Common myeloid progenitor, CD34-positive (primary cell): Measurements from ENCODE around the gene KRR1.

Experiments
- CTCF ChIA-PET: fragments of 350-600 bp; sonication (Branson Sonifier 250); formaldehyde crosslinking; loops from one replicate; lab custom pipeline; 2021; ENCODE audit warnings: antibody characterized with exemption; lab: Charles Lee
- POLR2A ChIA-PET: fragments of 350-600 bp; sonication (Branson Sonifier 250); formaldehyde crosslinking; loops from one replicate; lab custom pipeline; 2021; ENCODE audit warnings: antibody characterized with exemption; lab: Charles Lee
- DNase-seq, 3 donors: peaks; one replicate each; pipeline versions ENCODE4 v3.0.0 to v3.0.0-alpha.2; 2013
- H3K27ac ChIP-seq, 2 experiments: 1 replicate in 1 of 2; 2 replicates in 1 of 2; pipeline ENCODE4 v1.7.0; 2013; ENCODE audit warnings: inconsistent platforms in 2 of 2, low read length in 2 of 2, mild to moderate bottlenecking in 2 of 2, low read depth in 1 of 2, moderate library complexity in 1 of 2; ENCODE audit not compliant: severe bottlenecking in 2 of 2, insufficient read depth in 1 of 2, poor library complexity in 1 of 2
- H3K27me3 ChIP-seq, 5 experiments: replicated peaks in 2 of 5; 1 replicate in 3 of 5; 2 replicates in 2 of 5; pipeline versions ENCODE4 v1.6.1 to v1.7.0; 2013; ENCODE audit warnings: low read length in 4 of 5, mild to moderate bottlenecking in 2 of 5, moderate library complexity in 2 of 5, inconsistent platforms in 1 of 5; ENCODE audit not compliant: insufficient read depth in 5 of 5, control insufficient read depth in 4 of 5
- H3K36me3 ChIP-seq, 4 experiments: 1 replicate in 2 of 4; 2 replicates in 2 of 4; pipeline versions ENCODE4 v1.6.1 to v1.7.0; 2013; ENCODE audit warnings: low read length in 3 of 4, control low read depth in 1 of 4, mild to moderate bottlenecking in 1 of 4; ENCODE audit not compliant: control insufficient read depth in 4 of 4, insufficient read depth in 4 of 4
- H3K4me1 ChIP-seq, 4 experiments: 1 replicate in 3 of 4; 2 replicates in 1 of 4; pipeline versions ENCODE4 v1.6.1 to v1.7.1; 2013; ENCODE audit warnings: low read length in 3 of 4, mild to moderate bottlenecking in 3 of 4, control low read depth in 1 of 4, inconsistent platforms in 1 of 4, moderate library complexity in 1 of 4; ENCODE audit not compliant: control insufficient read depth in 4 of 4, insufficient read depth in 4 of 4; ENCODE audit errors: control extremely low read depth in 1 of 4
- H3K4me3 ChIP-seq, 7 experiments: 1 replicate in 4 of 7; 2 replicates in 3 of 7; pipeline versions ENCODE4 v1.5.1 to v1.7.0; 2013; ENCODE audit warnings: mild to moderate bottlenecking in 7 of 7, low read length in 6 of 7, moderate library complexity in 6 of 7, inconsistent platforms in 2 of 7, low read depth in 2 of 7, control low read depth in 1 of 7; ENCODE audit not compliant: insufficient read depth in 4 of 7, control insufficient read depth in 1 of 7; ENCODE audit errors: extremely low read depth in 1 of 7
- H3K9me3 ChIP-seq, 5 experiments: 1 replicate in 4 of 5; 2 replicates in 1 of 5; pipeline versions ENCODE4 v1.6.1 to v1.7.1; 2013; ENCODE audit warnings: low read length in 4 of 5, mild to moderate bottlenecking in 2 of 5, inconsistent platforms in 1 of 5, low read depth in 1 of 5, moderate library complexity in 1 of 5; ENCODE audit not compliant: control insufficient read depth in 4 of 5, insufficient read depth in 2 of 5; ENCODE audit errors: control extremely low read depth in 1 of 5
- WGBS: methylation state at CpG from one replicate; pipeline ENCODE4 v1.1.5; 2013; ENCODE audit not compliant: insufficient coverage; 5-methylcytosine and 5-hydroxymethylcytosine counted together

KRR1 gene

GRCh38 chr12:75542942-75543341, 31.5 kb upstream of the KRR1 start:
- no peaks in the 10 kb centered on the region for H3K4me1 ChIP-seq
- H3K9me3 ChIP-seq: no peaks in the 10 kb centered on the region
- peaks cover 0 to 9% (median 0%) of the 10 kb centered on the region in 5 experiments for H3K27me3 ChIP-seq
- no peak overlapping the region for H3K4me3 ChIP-seq
- ChIA-PET CTCF (interaction anchor here (0.6 to 1.6 kb wide), 2 partner anchors 11 to 16 kb away, joined by 3 to 4 read pairs; no protein-coding TSS in a partner anchor), POLR2A (interaction anchor here (0.7 kb wide), 1 partner anchor 28 kb away, joined by 4 read pairs; no protein-coding TSS in a partner anchor)
- no CpG with 5 or more reads among the region's 1 CpG for WGBS
- no peak overlapping the region for H3K27ac ChIP-seq
- H3K36me3 ChIP-seq: no peaks in the 10 kb centered on the region
- DNase-seq: no peak

- Histone ChIP-seq H3K9me3 (no peaks in the 10 kb centered on the region), H3K27ac (no peak overlapping the region), H3K36me3 (no peaks in the 10 kb centered on the region), H3K4me1 (no peaks in the 10 kb centered on the region), H3K27me3 (peaks cover 0 to 3% (median 0%) of the 10 kb centered on the region in 5 experiments), H3K4me3 (no peak overlapping the region)
- CTCF ChIA-PET: no interaction called here
- no CpG with 5 or more reads among the region's 2 CpGs for WGBS
- no peak for DNase-seq
- POLR2A ChIA-PET: interaction anchor here (0.6 kb wide), 1 partner anchor 806 kb away, joined by 3 read pairs; no protein-coding TSS in a partner anchor
These were observed 28.5 kb upstream of the KRR1 start for GRCh38 chr12:75539889-75540288.

- no peak for DNase-seq
- no CpG with 5 or more reads among the region's 2 CpGs for WGBS
- H3K4me1 ChIP-seq: no peaks in the 10 kb centered on the region
- no peak overlapping the region for H3K27ac ChIP-seq
- POLR2A ChIA-PET: no interaction called here
- CTCF ChIA-PET: no interaction called here
- H3K4me3 ChIP-seq: no peak overlapping the region
- H3K27me3 ChIP-seq: peaks cover 0 to 3% (median 0%) of the 10 kb centered on the region in 5 experiments
- H3K36me3 ChIP-seq: no peaks in the 10 kb centered on the region
- H3K9me3 ChIP-seq: no peaks in the 10 kb centered on the region
These were observed 21.8 kb upstream of the KRR1 start for GRCh38 chr12:75533239-75533638.

- Histone ChIP-seq H3K27ac (no peak overlapping the region), H3K27me3 (peaks cover 0 to 3% (median 0%) of the 10 kb centered on the region in 5 experiments), H3K4me1 (no peaks in the 10 kb centered on the region), H3K9me3 (no peaks in the 10 kb centered on the region), H3K36me3 (no peaks in the 10 kb centered on the region), H3K4me3 (no peak overlapping the region)
- CTCF ChIA-PET: no interaction called here
- WGBS: no CpG with 5 or more reads among the region's 1 CpG
- no peak for DNase-seq
- POLR2A ChIA-PET: no interaction called here
These were observed 18.4 kb upstream of the KRR1 start for GRCh38 chr12:75529826-75530225.

GRCh38 chr12:75529316-75529715, 17.9 kb upstream of the KRR1 start:
- Histone ChIP-seq H3K27ac (no peak overlapping the region), H3K36me3 (no peaks in the 10 kb centered on the region), H3K9me3 (no peaks in the 10 kb centered on the region), H3K4me1 (no peaks in the 10 kb centered on the region), H3K27me3 (peaks cover 0 to 3% (median 0%) of the 10 kb centered on the region in 5 experiments), H3K4me3 (no peak overlapping the region)
- WGBS: no CpG with 5 or more reads among the region's 1 CpG
- ChIA-PET POLR2A (no interaction called here), CTCF (interaction anchor here (0.9 to 4.8 kb wide), 4 partner anchors 45 to 1058 kb away, joined by 3 to 74 read pairs (median 26); partner anchors contain the start of gene PHLDA1)
- no peak for DNase-seq

GRCh38 chr12:75528692-75529091, 17.3 kb upstream of the KRR1 start:
- Histone ChIP-seq H3K27me3 (peaks cover 0 to 3% (median 0%) of the 10 kb centered on the region in 5 experiments), H3K27ac (no peak overlapping the region), H3K4me1 (no peaks in the 10 kb centered on the region), H3K9me3 (no peaks in the 10 kb centered on the region), H3K36me3 (no peaks in the 10 kb centered on the region), H3K4me3 (no peak overlapping the region)
- CTCF ChIA-PET: interaction anchor here (0.9 to 4.8 kb wide), 9 partner anchors 24 to 1059 kb away, joined by 3 to 74 read pairs (median 6); partner anchors contain the start of gene PHLDA1
- 0% methylated on average over 1 of the region's 2 CpGs for WGBS
- DNase-seq: peak in 2 of 3 donors; percentile 28 to 37
- POLR2A ChIA-PET: no interaction called here

- peaks cover 0 to 3% (median 0%) of the 10 kb centered on the region in 5 experiments for H3K27me3 ChIP-seq
- POLR2A ChIA-PET: no interaction called here
- H3K9me3 ChIP-seq: no peaks in the 10 kb centered on the region
- no peak for DNase-seq
- H3K36me3 ChIP-seq: no peaks in the 10 kb centered on the region
- CTCF ChIA-PET: interaction anchor here (0.6 to 4.8 kb wide), 17 partner anchors 24 to 1262 kb away, joined by 3 to 74 read pairs (median 3); partner anchors contain the start of gene PHLDA1
- no peak overlapping the region for H3K27ac ChIP-seq
- no peaks in the 10 kb centered on the region for H3K4me1 ChIP-seq
- WGBS: 25% methylated on average over 2 of the region's 2 CpGs
- no peak overlapping the region for H3K4me3 ChIP-seq
These were observed 16.9 kb upstream of the KRR1 start for GRCh38 chr12:75528272-75528671.
